Testis (tissue), 3 donors: ENCODE data around the gene NXPH2. TPM values are rescaled to one million over a fixed set of nuclear protein-coding genes. Genes with fewer than 3 reads are reported as not detected.

Experiments used
- DNase-seq: peaks from one replicate; pipeline ENCODE4 v3.0.0-alpha.2; 2019
- H3K27ac ChIP-seq, 2 donors: fragments of 200-600 bp; sonication (generic); one replicate each; pipeline ENCODE4 v1.5.1; 2019
- H3K27me3 ChIP-seq: fragments of 200-600 bp; sonication (generic); one replicate; pipeline ENCODE4 v1.5.1; 2019
- H3K36me3 ChIP-seq: fragments of 200-600 bp; sonication (generic); one replicate; pipeline ENCODE4 v1.5.1; 2017; ENCODE audit warnings: low read depth; ENCODE audit errors: missing control alignments
- H3K4me1 ChIP-seq: fragments of 200-600 bp; sonication (generic); one replicate; pipeline ENCODE4 v1.5.1; 2019
- H3K4me3 ChIP-seq, 2 donors: fragments of 200-600 bp; sonication (generic); one replicate each; pipeline ENCODE4 v1.5.1; 2017 to 2019
- H3K9me3 ChIP-seq: fragments of 200-600 bp; sonication (generic); one replicate; pipeline ENCODE4 v1.5.1; 2017
- POLR2A ChIP-seq: fragments of 450-650 bp; IDR thresholded peaks from one replicate; pipeline ENCODE4 v1.6.1; 2017; ENCODE audit warnings: antibody characterized with exemption, mild to moderate bottlenecking, moderate library complexity
- WGBS, 2 donors: methylation state at CpG; one replicate each; pipeline ENCODE4 v1.1.5; 2018; 5-methylcytosine and 5-hydroxymethylcytosine counted together
- intact Hi-C: fragments of 100-400 bp; cut with DNase I; formaldehyde crosslinking; loops from one replicate; pipeline ENCODE4 v1.15.1; 2023; ENCODE audit warnings: low total_unique reads
- polyA plus RNA-seq: library from polyadenylated mRNA; stranded (reverse); fragments of 350-450 nt; fragmentation: Illumina TruSeq; extraction: RNeasy Lipid Tissue Mini Kit (QIAGEN cat#74804); gene quantifications from one replicate; pipeline ENCODE4 v1.2.3, GENCODE V29; 2014; ENCODE audit warnings: low read depth, low replicate concordance; ENCODE audit not compliant: insufficient read depth
- total RNA-seq, 2 donors: library from RNA; depleted of rRNA; stranded (reverse); fragments of >200 nt; gene quantifications; one replicate each; pipeline ENCODE4 v1.2.3, GENCODE V29; 2016
- TF ChIP-seq, protein P1 (sequence below), 3 experiments: fragments of 450-650 bp in 2 of 3; fragments of 200-600 bp in 1 of 3; sonication (generic) in 1 of 3; IDR thresholded peaks; one replicate each; pipeline ENCODE4 v1.5.1; 2016 to 2019; ENCODE audit warnings: antibody characterized with exemption in 3 of 3, mild to moderate bottlenecking in 2 of 3, moderate library complexity in 1 of 3

The NXPH2 gene
- total and polyA plus RNA-seq, 3 donors from 2014 or later = 0.63 TPM; not detected in 2

- Histone ChIP-seq H3K27me3 (no peaks in the 10 kb centered on the region), H3K9me3 (no peaks in the 10 kb centered on the region), H3K36me3 (no peaks in the 10 kb centered on the region), H3K4me3 (no peak overlapping the region), H3K4me1 (no peaks in the 10 kb centered on the region), H3K27ac (no peak overlapping the region)
- no peak for DNase-seq
- WGBS, 2 donors = 77 to 79% methylated on average over 3 of the region's 3 CpGs
- TF ChIP-seq, protein P1, sequence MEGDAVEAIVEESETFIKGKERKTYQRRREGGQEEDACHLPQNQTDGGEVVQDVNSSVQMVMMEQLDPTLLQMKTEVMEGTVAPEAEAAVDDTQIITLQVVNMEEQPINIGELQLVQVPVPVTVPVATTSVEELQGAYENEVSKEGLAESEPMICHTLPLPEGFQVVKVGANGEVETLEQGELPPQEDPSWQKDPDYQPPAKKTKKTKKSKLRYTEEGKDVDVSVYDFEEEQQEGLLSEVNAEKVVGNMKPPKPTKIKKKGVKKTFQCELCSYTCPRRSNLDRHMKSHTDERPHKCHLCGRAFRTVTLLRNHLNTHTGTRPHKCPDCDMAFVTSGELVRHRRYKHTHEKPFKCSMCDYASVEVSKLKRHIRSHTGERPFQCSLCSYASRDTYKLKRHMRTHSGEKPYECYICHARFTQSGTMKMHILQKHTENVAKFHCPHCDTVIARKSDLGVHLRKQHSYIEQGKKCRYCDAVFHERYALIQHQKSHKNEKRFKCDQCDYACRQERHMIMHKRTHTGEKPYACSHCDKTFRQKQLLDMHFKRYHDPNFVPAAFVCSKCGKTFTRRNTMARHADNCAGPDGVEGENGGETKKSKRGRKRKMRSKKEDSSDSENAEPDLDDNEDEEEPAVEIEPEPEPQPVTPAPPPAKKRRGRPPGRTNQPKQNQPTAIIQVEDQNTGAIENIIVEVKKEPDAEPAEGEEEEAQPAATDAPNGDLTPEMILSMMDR (IDR thresholded peaks at IDR 0.05) = no peak
- no peak for TF ChIP-seq POLR2A
- intact Hi-C loops = no loop called here
Measured at GRCh38 chr2:138819964-138820363, 39.8 kb upstream of the NXPH2 start.

- Histone ChIP-seq H3K9me3 (no peaks in the 10 kb centered on the region), H3K4me1 (no peaks in the 10 kb centered on the region), H3K4me3 (no peak overlapping the region), H3K27ac (no peak overlapping the region), H3K27me3 (no peaks in the 10 kb centered on the region), H3K36me3 (no peaks in the 10 kb centered on the region)
- TF ChIP-seq, protein P1 (IDR thresholded peaks at IDR 0.05) = no peak
- TF ChIP-seq POLR2A = no peak
- WGBS, 2 donors = 29 to 36% methylated on average over 1 of the region's 1 CpG
- intact Hi-C loops = no loop called here
- no peak for DNase-seq
Measured at GRCh38 chr2:138818556-138818955, 38.4 kb upstream of the NXPH2 start.

DNA sequence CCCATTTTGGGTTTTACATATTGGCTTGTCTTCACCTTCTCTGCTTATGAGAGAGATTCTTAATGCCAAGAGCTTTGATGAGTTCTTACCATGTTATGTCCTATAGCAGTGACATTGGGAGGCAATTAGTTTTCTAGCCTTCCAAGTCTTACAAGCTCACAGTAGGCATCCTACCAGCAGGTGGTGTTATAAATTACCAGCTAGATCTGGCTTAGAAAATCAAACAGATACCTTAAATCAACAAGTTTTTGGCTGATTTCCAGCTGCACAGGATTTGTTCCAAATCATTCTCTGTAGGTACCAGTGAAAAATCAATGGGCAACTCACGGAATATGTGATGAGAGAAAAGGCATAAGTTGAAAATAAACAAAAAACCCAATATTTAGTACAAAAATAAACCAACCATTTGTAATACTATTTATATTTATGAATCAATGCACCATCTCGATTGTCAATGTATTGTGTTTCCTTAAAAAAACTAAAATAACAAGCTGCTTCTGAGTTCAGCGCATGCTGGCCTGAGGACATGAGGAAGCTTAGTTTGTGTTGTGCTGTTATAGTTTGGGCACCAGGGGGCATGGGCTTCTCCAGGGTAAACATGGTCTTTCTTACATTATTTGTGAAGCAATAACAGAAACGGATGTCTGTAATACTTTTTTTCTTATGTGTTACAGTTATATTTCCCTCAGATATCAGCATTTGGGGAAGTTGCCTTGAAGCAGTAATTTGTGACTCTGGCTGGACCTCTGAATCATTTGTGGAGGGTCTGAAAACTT lies 34.1 kb upstream of the NXPH2 start:
- WGBS, 2 donors = 77 to 79% methylated on average over 4 of the region's 4 CpGs
- intact Hi-C loops = no loop called here
- TF ChIP-seq, protein P1 (IDR thresholded peaks at IDR 0.05) = no peak
- no peak for TF ChIP-seq POLR2A

DNA sequence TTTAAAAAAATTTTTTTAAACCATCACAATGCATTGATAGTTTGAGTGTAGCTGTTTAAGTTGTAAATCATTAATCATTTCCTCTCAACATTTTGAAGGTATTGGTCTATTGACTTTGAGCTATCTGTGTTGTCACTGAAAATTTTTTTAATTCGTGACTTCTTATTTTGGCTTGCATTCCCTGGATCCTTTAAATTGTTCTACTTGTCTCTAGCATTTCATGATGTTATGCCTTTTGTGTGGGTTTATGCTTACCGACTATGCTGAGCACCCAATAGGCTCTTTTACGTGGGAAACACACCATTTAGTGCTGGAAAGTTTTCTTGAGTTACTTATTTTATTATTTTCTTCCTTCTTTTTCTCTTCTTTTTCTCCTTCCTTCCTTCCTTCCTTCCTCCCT lies 31.2 kb upstream of the NXPH2 start:
- WGBS, 2 donors = 83 to 87% methylated on average over 3 of the region's 3 CpGs
- H3K27me3 ChIP-seq = no peaks in the 10 kb centered on the region
- no peaks in the 10 kb centered on the region for H3K36me3 ChIP-seq
- no peaks in the 10 kb centered on the region for H3K9me3 ChIP-seq
- no peak for TF ChIP-seq POLR2A
- TF ChIP-seq, protein P1 (IDR thresholded peaks at IDR 0.05) = no peak
- no peak overlapping the region for H3K4me3 ChIP-seq
- no peaks in the 10 kb centered on the region for H3K4me1 ChIP-seq
- DNase-seq = no peak
- no peak overlapping the region for H3K27ac ChIP-seq
- intact Hi-C loops = no loop called here

More for the DNA sequence above, 34.1 kb upstream of the NXPH2 start:
- Histone ChIP-seq H3K27me3 (no peaks in the 10 kb centered on the region), H3K4me1 (no peaks in the 10 kb centered on the region), H3K9me3 (no peaks in the 10 kb centered on the region), H3K36me3 (no peaks in the 10 kb centered on the region), H3K4me3 (no peak overlapping the region), H3K27ac (no peak overlapping the region)
- DNase-seq = no peak

DNA sequence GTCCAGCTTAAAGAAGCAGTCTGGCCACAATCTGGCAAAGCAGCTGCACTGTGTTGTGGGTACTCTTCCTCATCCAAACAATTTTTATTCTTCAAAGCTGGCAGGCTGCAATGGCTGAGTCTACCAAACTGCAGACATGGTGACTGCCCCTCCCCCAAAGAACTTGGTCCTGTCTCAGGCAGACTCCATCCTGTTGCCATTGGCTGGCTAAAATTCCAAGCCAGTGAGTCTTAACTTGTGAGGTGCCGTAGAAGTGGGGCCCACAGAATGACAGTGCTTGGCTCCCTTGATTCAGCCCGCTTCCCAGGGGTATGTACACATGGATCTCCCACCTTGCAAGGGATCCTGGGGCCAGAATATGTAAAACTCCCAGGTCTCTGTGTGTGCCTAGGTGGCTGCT lies 14.5 kb upstream of the NXPH2 start:
- Histone ChIP-seq H3K4me3 (no peak overlapping the region), H3K4me1 (no peaks in the 10 kb centered on the region), H3K27me3 (no peaks in the 10 kb centered on the region), H3K9me3 (no peaks in the 10 kb centered on the region), H3K36me3 (no peaks in the 10 kb centered on the region), H3K27ac (no peak overlapping the region)
- no peak for DNase-seq
- TF ChIP-seq POLR2A = no peak
- TF ChIP-seq, protein P1 (IDR thresholded peaks at IDR 0.05) = no peak
- WGBS, 2 donors = 90 to 100% methylated on average over 2 of the region's 2 CpGs
- intact Hi-C loops = no loop called here
